ENCODE data around the gene KRT82.

The KRT82 gene

GRCh38 chr12:52364901-52365489 lies 41.1 kb downstream of the KRT82 start:
- no peaks in the 10 kb centered on the region for H3K36me3 ChIP-seq (ENCODE audit: insufficient read depth, low read length)
- H3K27me3 ChIP-seq (ENCODE audit: insufficient read depth, low read length) = peaks cover 5% of the 10 kb centered on the region
- H2AFZ ChIP-seq (ENCODE audit: low read depth, low read length) = no peak overlapping the region
- H3K4me1 ChIP-seq (ENCODE audit: insufficient read depth, low read length) = no peaks in the 10 kb centered on the region
- H3K9me3 ChIP-seq (ENCODE audit: low read length) = no peaks in the 10 kb centered on the region
- H3K4me3 ChIP-seq (ENCODE audit: low read length) = no peak overlapping the region

- H3K4me3 ChIP-seq (ENCODE audit: low read length) = no peak overlapping the region
- no peak overlapping the region for H2AFZ ChIP-seq (ENCODE audit: low read depth, low read length)
- no peaks in the 10 kb centered on the region for H3K4me1 ChIP-seq (ENCODE audit: insufficient read depth, low read length)
- H3K9me3 ChIP-seq (ENCODE audit: low read length) = no peaks in the 10 kb centered on the region
- H3K27me3 ChIP-seq (ENCODE audit: insufficient read depth, low read length) = peaks cover 5% of the 10 kb centered on the region
- no peaks in the 10 kb centered on the region for H3K36me3 ChIP-seq (ENCODE audit: insufficient read depth, low read length)
Measured at GRCh38 chr12:52364061-52364460, 42.1 kb downstream of the KRT82 start.

GRCh38 chr12:52363111-52363679 lies 42.9 kb downstream of the KRT82 start:
- Histone ChIP-seq H3K4me3 (ENCODE audit: low read length) (no peak overlapping the region), H2AFZ (ENCODE audit: low read depth, low read length) (no peak overlapping the region), H3K36me3 (ENCODE audit: insufficient read depth, low read length) (no peaks in the 10 kb centered on the region), H3K9me3 (ENCODE audit: low read length) (no peaks in the 10 kb centered on the region), H3K27me3 (ENCODE audit: insufficient read depth, low read length) (peaks cover 5% of the 10 kb centered on the region), H3K4me1 (ENCODE audit: insufficient read depth, low read length) (no peaks in the 10 kb centered on the region)

GRCh38 chr12:52362118-52362726 lies 43.9 kb downstream of the KRT82 start:
- Histone ChIP-seq H3K4me3 (ENCODE audit: low read length) (no peak overlapping the region), H2AFZ (ENCODE audit: low read depth, low read length) (no peak overlapping the region), H3K27me3 (ENCODE audit: insufficient read depth, low read length) (peaks cover 5% of the 10 kb centered on the region), H3K9me3 (ENCODE audit: low read length) (no peaks in the 10 kb centered on the region), H3K36me3 (ENCODE audit: insufficient read depth, low read length) (no peaks in the 10 kb centered on the region), H3K4me1 (ENCODE audit: insufficient read depth, low read length) (no peaks in the 10 kb centered on the region)

- Histone ChIP-seq H3K36me3 (ENCODE audit: insufficient read depth, low read length) (no peaks in the 10 kb centered on the region), H2AFZ (ENCODE audit: low read depth, low read length) (no peak overlapping the region), H3K4me1 (ENCODE audit: insufficient read depth, low read length) (no peaks in the 10 kb centered on the region), H3K27me3 (ENCODE audit: insufficient read depth, low read length) (peaks cover 2% of the 10 kb centered on the region), H3K9me3 (ENCODE audit: low read length) (no peaks in the 10 kb centered on the region), H3K4me3 (ENCODE audit: low read length) (no peak overlapping the region)
Measured at GRCh38 chr12:52361553-52361952, 44.6 kb downstream of the KRT82 start.

- H2AFZ ChIP-seq (ENCODE audit: low read depth, low read length) = no peak overlapping the region
- no peaks in the 10 kb centered on the region for H3K27me3 ChIP-seq (ENCODE audit: insufficient read depth, low read length)
- H3K9me3 ChIP-seq (ENCODE audit: low read length) = no peaks in the 10 kb centered on the region
- H3K36me3 ChIP-seq (ENCODE audit: insufficient read depth, low read length) = no peaks in the 10 kb centered on the region
- H3K4me1 ChIP-seq (ENCODE audit: insufficient read depth, low read length) = no peaks in the 10 kb centered on the region
- no peak overlapping the region for H3K4me3 ChIP-seq (ENCODE audit: low read length)
Measured at GRCh38 chr12:52360663-52361271, 45.4 kb downstream of the KRT82 start.

GRCh38 chr12:52360106-52360662 lies 46.0 kb downstream of the KRT82 start:
- Histone ChIP-seq H3K4me3 (ENCODE audit: low read length) (no peak overlapping the region), H2AFZ (ENCODE audit: low read depth, low read length) (no peak overlapping the region), H3K9me3 (ENCODE audit: low read length) (no peaks in the 10 kb centered on the region), H3K27me3 (ENCODE audit: insufficient read depth, low read length) (no peaks in the 10 kb centered on the region), H3K4me1 (ENCODE audit: insufficient read depth, low read length) (no peaks in the 10 kb centered on the region), H3K36me3 (ENCODE audit: insufficient read depth, low read length) (no peaks in the 10 kb centered on the region)

- Histone ChIP-seq H3K27me3 (ENCODE audit: insufficient read depth, low read length) (no peaks in the 10 kb centered on the region), H3K4me1 (ENCODE audit: insufficient read depth, low read length) (no peaks in the 10 kb centered on the region), H3K4me3 (ENCODE audit: low read length) (no peak overlapping the region), H2AFZ (ENCODE audit: low read depth, low read length) (no peak overlapping the region), H3K36me3 (ENCODE audit: insufficient read depth, low read length) (no peaks in the 10 kb centered on the region), H3K9me3 (ENCODE audit: low read length) (no peaks in the 10 kb centered on the region)
Measured at GRCh38 chr12:52359621-52360061, 46.5 kb downstream of the KRT82 start.

GRCh38 chr12:52358575-52359350 lies 47.4 kb downstream of the KRT82 start:
- Histone ChIP-seq H3K4me1 (ENCODE audit: insufficient read depth, low read length) (no peaks in the 10 kb centered on the region), H3K9me3 (ENCODE audit: low read length) (no peaks in the 10 kb centered on the region), H2AFZ (ENCODE audit: low read depth, low read length) (no peak overlapping the region), H3K4me3 (ENCODE audit: low read length) (no peak overlapping the region), H3K36me3 (ENCODE audit: insufficient read depth, low read length) (no peaks in the 10 kb centered on the region), H3K27me3 (ENCODE audit: insufficient read depth, low read length) (no peaks in the 10 kb centered on the region)

GRCh38 chr12:52356762-52357580 lies 49.2 kb downstream of the KRT82 start:
- no peak overlapping the region for H3K4me3 ChIP-seq (ENCODE audit: low read length)
- no peaks in the 10 kb centered on the region for H3K36me3 ChIP-seq (ENCODE audit: insufficient read depth, low read length)
- no peak overlapping the region for H2AFZ ChIP-seq (ENCODE audit: low read depth, low read length)
- no peaks in the 10 kb centered on the region for H3K4me1 ChIP-seq (ENCODE audit: insufficient read depth, low read length)
- H3K9me3 ChIP-seq (ENCODE audit: low read length) = no peaks in the 10 kb centered on the region
- no peaks in the 10 kb centered on the region for H3K27me3 ChIP-seq (ENCODE audit: insufficient read depth, low read length)

GRCh38 chr12:52356031-52356761 lies 49.9 kb downstream of the KRT82 start:
- Histone ChIP-seq H3K4me1 (ENCODE audit: insufficient read depth, low read length) (no peaks in the 10 kb centered on the region), H3K4me3 (ENCODE audit: low read length) (no peak overlapping the region), H2AFZ (ENCODE audit: low read depth, low read length) (no peak overlapping the region), H3K36me3 (ENCODE audit: insufficient read depth, low read length) (no peaks in the 10 kb centered on the region), H3K9me3 (ENCODE audit: low read length) (no peaks in the 10 kb centered on the region), H3K27me3 (ENCODE audit: insufficient read depth, low read length) (no peaks in the 10 kb centered on the region)

- Histone ChIP-seq H3K4me1 (ENCODE audit: insufficient read depth, low read length) (no peaks in the 10 kb centered on the region), H3K27me3 (ENCODE audit: insufficient read depth, low read length) (no peaks in the 10 kb centered on the region), H2AFZ (ENCODE audit: low read depth, low read length) (no peak overlapping the region), H3K36me3 (ENCODE audit: insufficient read depth, low read length) (no peaks in the 10 kb centered on the region), H3K4me3 (ENCODE audit: low read length) (no peak overlapping the region), H3K9me3 (ENCODE audit: low read length) (no peaks in the 10 kb centered on the region)
Measured at GRCh38 chr12:52355176-52355575, 51.0 kb downstream of the KRT82 start.
